Jurkat, Clone E6-1 (cell line): Measurements from ENCODE around the gene PFDN1. TPM values are rescaled to one million over a fixed set of nuclear protein-coding genes. Genes with fewer than 3 reads are reported as not detected.
"Not testable (repeated sequence)": the region's sequence is repeated elsewhere in the genome, so short reads cannot be mapped to it uniquely, and the experiment has no call there.

Source experiments
- DNase-seq: peaks from one replicate; pipeline ENCODE4 v3.0.0-alpha.2; 2011; ENCODE audit warnings: low read depth, low spot score
- H3K4me3 ChIP-seq: 2 replicates; pipeline ENCODE4 v1.5.1; 2011; ENCODE audit warnings: mild to moderate bottlenecking, low read length, control low read depth, moderate library complexity
- polyA plus RNA-seq: library from polyadenylated mRNA; unstranded; fragments of >200 nt; gene quantifications from one replicate; pipeline ENCODE4 v1.2.1, GENCODE V29; 2012; ENCODE audit warnings: missing spikeins; ENCODE audit not compliant: insufficient read length, insufficient read depth

The PFDN1 gene
- polyA plus RNA-seq: 129 TPM

GRCh38 chr5:140302786-140303639 is at the start of gene PFDN1:
Gene PFDN1 (minus strand): TSS chr5:140303101. CDS start chr5:140303073, 28 bp downstream.
- peak within 1 kb of the TSS; percentile 95 for H3K4me3 ChIP-seq
- peak; percentile 92 for DNase-seq

GRCh38 chr5:140351609-140352334 is 48.9 kb upstream of the PFDN1 start:
- DNase-seq: peak; percentile 76
- H3K4me3 ChIP-seq: no peak overlapping the region

GRCh38 chr5:140349244-140349643 is 46.3 kb upstream of the PFDN1 start:
- no peak for DNase-seq
- no peak overlapping the region for H3K4me3 ChIP-seq

- no peak for DNase-seq
- H3K4me3 ChIP-seq: no peak overlapping the region
These were observed 45.2 kb upstream of the PFDN1 start for GRCh38 chr5:140348104-140348503.

- H3K4me3 ChIP-seq: no peak overlapping the region
- no peak for DNase-seq
These were observed 44.5 kb upstream of the PFDN1 start for GRCh38 chr5:140347360-140347759.

- H3K4me3 ChIP-seq: peak within 1 kb of the TSS; percentile 57
- DNase-seq: no peak
These were observed 43.7 kb upstream of the PFDN1 start, which contains the start of gene HBEGF for GRCh38 chr5:140346348-140347221. Gene HBEGF (minus strand): TSS chr5:140346603. CDS start chr5:140346328, 275 bp downstream.

- DNase-seq: no peak
- peak overlapping the region; percentile 57 for H3K4me3 ChIP-seq
These were observed 43.0 kb upstream of the PFDN1 start for GRCh38 chr5:140345919-140346347.

- DNase-seq: no peak
- H3K4me3 ChIP-seq: no peak overlapping the region
These were observed 42.0 kb upstream of the PFDN1 start for GRCh38 chr5:140344683-140345423.

GRCh38 chr5:140343849-140344248 is 40.9 kb upstream of the PFDN1 start:
- DNase-seq, H3K4me3 ChIP-seq: not testable (repeated sequence)

GRCh38 chr5:140342896-140343295 is 40.0 kb upstream of the PFDN1 start:
- no peak for DNase-seq
- no peak overlapping the region for H3K4me3 ChIP-seq

GRCh38 chr5:140342287-140342686 is 39.4 kb upstream of the PFDN1 start:
- DNase-seq: peak; percentile 88
- peak overlapping the region; percentile 29 for H3K4me3 ChIP-seq

- DNase-seq: no peak
- peak overlapping the region; percentile 29 for H3K4me3 ChIP-seq
These were observed 38.7 kb upstream of the PFDN1 start for GRCh38 chr5:140341591-140341990.

- DNase-seq: no peak
- H3K4me3 ChIP-seq: no peak overlapping the region
These were observed 37.8 kb upstream of the PFDN1 start for GRCh38 chr5:140340605-140341121.

- no peak overlapping the region for H3K4me3 ChIP-seq
- DNase-seq: no peak
These were observed 36.7 kb upstream of the PFDN1 start for GRCh38 chr5:140339636-140340035.

- no peak for DNase-seq
- H3K4me3 ChIP-seq: no peak overlapping the region
These were observed 36.0 kb upstream of the PFDN1 start for GRCh38 chr5:140338908-140339307.

- no peak overlapping the region for H3K4me3 ChIP-seq
- DNase-seq: no peak
These were observed 35.4 kb upstream of the PFDN1 start for GRCh38 chr5:140338336-140338735.

GRCh38 chr5:140337880-140338279 is 35.0 kb upstream of the PFDN1 start:
- no peak overlapping the region for H3K4me3 ChIP-seq
- DNase-seq: no peak

GRCh38 chr5:140336388-140336787 is 33.5 kb upstream of the PFDN1 start:
- H3K4me3 ChIP-seq: no peak overlapping the region

More at GRCh38 chr5:140336388-140336787, 33.5 kb upstream of the PFDN1 start:
- DNase-seq: no peak
